ENCODE measurements around the gene ANTXR1.

- TF ChIP-seq CTCF (optimal IDR thresholded peaks at IDR 0.05 in 1 of 3, IDR thresholded peaks at IDR 0.05 in 1 of 3, conservative IDR thresholded peaks at IDR 0.05 in 1 of 3; ENCODE audit: extremely low read depth in 1 of 3, insufficient read depth in 2 of 3, low read length in 3 of 3) (no peak), EZH2 (IDR thresholded peaks at IDR 0.05; ENCODE audit: low read length) (no peak)
Observed at GRCh38 chr2:68974946-68975665, 37.9 kb upstream of the ANTXR1 start.

Measured in keratinocyte (primary cell).